HG03066 (cell line): ENCODE measurements around the gene ATCAY.
"Not testable (repeated sequence)": the region's sequence is repeated elsewhere in the genome, so short reads cannot be mapped to it uniquely, and the experiment has no call there.

Experiments used
- ATAC-seq: cut with Tn5 transposase; IDR thresholded peaks from one replicate; pipeline ENCODE4 v1.9.1; 2021; ENCODE audit warnings: low read depth; ENCODE audit not compliant: unreplicated experiment

The ATCAY gene

GRCh38 chr19:3898426-3898825 lies 17.9 kb downstream of the ATCAY start:
- no peak for ATAC-seq

DNA sequence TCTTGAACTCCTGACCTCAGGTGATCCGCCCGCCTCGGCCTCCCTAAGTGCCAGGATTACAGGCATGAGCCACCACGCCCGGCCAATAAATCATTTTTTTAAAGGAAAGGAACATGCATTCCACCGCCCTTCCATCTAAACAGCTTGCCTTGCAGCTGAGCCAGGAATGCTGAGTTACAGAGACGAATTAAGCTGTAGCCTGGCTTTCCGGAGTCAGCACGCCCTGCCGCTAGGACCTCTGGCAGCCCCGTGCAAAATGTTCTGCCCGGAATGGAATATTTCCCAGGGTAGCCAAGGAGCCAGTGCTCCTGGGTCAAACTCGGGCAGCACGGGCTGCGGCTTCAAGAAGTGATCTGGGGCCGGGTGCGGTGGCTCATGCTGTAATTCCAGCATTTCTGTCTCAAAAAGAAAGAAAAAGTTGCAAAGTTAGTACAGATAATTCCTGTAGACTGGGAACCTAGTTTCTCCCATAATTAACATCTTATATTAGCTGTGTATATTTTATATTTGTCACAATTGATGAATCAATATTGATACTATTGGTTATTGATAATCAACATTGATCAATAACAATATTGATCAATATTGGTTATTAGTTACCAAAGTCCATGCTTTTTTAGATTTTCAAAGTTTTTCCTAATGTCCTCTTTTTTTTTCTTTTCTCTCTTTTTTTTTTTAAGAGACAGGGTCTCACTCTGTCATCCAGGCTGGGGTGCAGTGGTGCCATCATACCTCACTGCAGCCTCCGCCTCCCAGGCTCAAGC lies 19.2 kb downstream of the ATCAY start:
- ATAC-seq = no peak

- ATAC-seq = no peak
Measured at GRCh38 chr19:3902317-3902973, 22.0 kb downstream of the ATCAY start.

DNA sequence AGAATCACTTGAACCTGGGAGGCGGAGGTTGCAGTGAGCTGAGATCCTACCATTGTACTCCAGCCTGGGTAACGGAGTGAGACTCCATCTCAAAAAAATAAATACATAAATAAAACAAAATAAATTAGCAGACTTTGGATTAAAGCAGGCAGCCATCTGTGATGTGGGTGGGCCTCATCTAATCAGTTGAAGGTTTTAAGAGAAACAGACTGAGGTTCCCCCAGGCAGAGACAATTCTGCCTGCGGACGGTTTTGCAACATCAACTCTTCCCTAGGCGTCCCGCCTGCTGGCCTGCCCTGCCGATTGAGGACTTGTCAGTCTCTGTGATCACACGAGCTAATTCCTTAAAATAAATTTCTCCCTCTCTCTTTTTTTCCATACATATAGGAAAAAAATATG lies 23.7 kb downstream of the ATCAY start:
- ATAC-seq = no peak

DNA sequence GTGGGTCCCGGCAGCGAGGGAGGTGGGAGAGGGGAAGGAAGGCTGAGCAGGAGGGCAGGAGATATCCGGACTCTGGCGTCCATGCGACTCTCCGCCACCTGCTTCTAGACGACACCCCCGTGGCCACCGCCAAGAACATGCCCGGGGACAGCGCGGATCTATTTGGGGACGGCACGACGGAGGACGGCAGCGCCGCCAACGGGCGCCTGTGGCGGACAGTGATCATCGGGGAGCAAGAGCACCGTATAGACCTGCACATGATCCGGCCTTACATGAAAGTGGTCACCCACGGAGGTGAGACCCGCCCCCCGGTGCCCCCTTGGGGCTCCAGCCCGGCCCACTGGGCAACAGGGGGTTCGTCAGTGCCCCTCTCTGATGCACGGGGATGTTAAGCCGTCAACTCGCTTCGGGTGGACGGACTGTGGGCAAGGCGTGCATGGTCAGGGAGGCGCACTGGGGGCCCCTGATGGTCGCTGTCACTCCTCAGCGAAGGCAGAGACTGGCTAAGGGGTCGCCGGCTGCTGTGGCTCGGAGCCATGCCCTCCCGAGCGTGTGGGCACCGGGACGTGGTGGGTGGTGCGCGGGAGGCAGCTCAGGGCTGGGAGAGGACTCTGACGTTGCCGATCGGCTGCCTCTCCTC lies 27.3 kb downstream of the ATCAY start:
- no peak for ATAC-seq

DNA sequence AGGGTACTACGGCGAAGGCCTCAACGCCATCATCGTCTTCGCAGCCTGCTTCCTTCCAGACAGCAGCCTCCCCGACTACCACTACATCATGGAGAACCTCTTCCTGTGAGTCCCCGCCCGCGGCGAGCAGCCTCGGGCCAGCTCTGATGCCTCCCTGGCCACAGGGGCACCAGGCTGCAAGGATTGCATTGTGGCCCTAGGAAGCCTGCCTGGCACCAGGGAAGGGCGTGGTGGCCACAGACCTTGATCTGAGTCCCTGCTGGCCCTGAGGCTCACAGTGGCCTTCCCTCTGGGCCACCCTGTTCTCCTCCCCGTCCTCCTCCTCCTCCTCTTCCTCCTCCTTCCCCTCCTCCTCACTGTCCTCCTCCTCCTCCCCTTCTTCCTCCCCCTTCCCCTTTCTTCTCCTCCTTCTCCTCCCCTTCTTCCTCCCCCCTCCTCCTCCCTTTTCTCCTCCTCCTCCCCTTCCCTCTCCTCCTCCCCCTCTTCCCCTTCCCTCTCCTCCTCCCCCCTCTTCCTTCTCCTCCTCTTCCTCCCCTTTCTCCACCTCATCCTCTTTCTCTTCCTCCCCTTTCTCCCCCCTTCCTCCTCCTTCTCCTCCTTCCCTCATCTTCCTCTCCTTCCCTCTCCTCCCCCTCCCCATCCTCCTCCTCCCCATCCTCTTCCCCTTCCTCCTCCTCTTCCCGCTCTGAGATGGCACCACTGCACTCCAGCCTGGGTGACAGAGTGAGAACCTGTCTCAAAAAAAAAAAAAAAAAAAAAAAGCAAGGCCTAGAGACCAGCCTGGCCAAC lies 28.0 kb downstream of the ATCAY start:
- ATAC-seq = no peak

- no peak for ATAC-seq
Measured at GRCh38 chr19:3910105-3910504, 29.6 kb downstream of the ATCAY start.

DNA sequence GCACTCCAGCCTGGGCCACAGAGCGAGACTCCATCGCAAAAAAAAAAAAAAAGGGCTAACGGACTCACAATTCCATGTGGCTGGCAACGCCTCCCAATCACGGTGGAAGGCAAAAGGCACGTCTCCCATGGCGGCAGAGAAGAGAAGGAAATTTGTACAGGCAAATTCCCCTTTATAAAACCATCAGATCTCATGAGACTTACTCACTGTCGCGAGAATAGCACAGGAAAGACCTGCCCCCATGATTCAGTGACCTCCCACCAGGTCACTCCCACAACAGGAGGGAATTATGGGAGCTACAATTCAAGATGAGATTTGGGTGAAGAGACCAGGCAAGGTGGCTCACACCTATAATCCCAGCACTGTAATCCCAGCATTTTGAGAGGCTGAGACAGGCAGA lies 33.7 kb downstream of the ATCAY start:
- ATAC-seq = no peak

DNA sequence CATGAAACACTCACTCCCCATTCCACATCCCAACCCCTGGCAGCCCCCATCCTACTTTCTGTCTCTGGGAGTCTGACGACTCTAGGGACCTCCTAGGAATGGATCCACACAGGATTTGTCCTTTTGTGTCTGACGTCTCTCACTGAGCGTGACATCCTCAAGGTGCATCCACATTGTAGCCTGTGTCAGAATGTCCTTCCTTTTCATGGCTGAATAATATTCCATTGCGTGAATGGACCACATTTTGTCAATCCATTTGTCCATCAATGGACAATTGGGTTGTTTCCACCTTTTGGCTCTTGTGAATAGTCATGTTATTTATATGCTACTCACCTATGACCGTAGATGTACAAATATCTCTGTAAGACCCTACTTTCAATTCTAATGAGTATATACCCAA lies 35.5 kb downstream of the ATCAY start:
- no peak for ATAC-seq

DNA sequence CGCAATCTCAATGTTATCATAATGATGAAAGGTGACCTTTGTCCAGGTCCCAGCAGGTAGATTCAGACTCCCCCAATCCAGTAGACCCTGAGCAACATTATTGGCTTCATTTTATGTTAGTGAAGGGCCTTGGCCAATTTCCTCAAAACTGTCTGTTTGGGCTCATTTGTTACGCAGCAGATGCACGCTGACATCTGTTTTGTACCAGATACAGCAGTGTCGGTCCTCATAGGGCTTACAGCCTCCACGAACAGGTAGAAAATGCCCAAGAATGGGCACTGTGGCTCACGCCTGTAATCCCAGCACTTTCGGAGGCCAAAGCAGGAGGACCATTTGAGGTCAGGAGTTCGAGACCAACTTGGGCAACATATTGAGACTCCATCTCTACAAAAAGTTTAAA lies 39.3 kb downstream of the ATCAY start:
- ATAC-seq = no peak

- ATAC-seq = no peak
Measured at GRCh38 chr19:3923096-3923758, 42.7 kb downstream of the ATCAY start.

DNA sequence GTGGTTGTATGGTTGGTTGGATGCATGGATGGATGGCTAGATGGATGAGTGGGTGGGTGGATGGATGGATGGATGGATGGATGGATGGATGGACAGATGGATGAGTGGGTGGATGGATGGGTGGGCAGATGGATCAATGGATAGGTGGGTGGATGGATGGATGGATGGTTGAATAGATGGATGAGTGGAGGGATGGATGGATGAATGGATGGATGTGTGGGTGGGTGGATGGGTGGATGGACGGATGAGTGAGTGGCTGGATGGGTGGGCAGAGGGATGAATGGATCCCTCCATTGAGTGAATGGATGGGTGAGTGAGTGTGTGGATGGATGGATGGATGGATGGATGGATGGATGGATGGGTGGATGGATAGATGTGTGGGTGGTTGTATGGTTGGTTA lies 43.4 kb downstream of the ATCAY start:
- no peak for ATAC-seq

DNA sequence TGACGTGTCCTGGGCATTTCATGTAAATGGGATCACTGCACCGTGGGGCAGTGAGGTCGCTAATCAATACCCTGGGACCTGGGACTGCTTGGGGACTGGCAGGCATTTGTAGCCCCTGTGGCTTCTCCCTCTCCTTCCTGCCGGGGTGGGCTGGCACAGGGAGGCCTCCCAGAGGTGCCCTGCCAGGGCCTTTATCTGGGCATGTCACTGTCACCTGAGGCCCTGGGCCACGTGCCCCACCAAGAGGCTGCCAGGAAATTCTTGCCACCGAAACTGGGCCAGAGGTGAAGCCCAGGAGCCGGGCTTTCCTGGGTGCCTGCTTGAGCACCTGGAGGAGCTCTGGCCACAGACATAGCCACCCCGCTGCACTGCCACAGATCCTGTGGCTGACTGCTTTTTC lies 50.6 kb downstream of the ATCAY start:
- no peak for ATAC-seq

DNA sequence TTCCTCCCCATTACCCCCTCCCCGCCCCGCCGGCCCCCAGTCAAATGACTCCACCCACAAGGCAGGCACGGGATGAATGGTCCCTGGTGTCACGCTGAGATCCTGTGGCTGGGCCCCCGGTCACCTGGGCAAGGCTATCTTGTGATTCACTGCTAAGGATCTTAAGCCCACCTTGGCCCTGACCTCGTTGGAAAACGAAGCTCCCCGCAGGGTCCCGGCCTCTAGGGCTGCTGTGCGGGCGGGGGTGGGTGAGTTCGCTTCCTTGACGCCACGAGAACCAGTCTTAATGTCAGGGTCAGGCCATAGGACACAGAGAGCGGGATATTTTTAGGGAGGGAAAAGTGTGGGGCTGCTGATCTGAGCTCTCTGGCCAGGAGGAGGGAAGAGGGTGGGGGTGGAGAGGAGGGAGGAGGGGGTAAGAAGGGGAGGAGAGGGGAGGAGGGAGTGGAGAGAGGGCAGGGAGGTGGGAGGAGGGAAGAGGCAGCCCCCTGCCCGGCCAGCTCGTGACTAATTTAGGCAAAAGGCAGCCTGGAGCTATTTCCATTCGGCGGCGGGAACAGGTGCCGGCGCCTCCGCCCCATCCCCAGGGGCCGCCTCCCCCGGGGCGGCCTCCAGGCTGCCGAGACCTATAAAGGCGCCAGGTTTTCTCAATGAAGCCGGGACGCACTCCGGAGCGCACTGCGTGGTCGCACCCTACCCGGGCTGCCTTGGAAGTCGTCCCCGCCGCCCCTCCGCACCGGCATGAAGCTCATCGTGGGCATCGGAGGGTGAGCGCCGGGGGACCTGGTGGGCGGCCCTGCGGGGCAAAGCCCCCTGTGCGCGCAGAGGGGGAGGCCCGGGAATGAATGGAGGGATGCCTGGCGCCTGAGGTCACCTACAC lies 52.7 kb downstream of the ATCAY start, which contains the start of gene NMRK2:
Gene NMRK2 (plus strand): TSS at position 139 of the 880 bp plus-strand sequence. CDS start 603 bp downstream, at position 742.
- ATAC-seq = no peak

DNA sequence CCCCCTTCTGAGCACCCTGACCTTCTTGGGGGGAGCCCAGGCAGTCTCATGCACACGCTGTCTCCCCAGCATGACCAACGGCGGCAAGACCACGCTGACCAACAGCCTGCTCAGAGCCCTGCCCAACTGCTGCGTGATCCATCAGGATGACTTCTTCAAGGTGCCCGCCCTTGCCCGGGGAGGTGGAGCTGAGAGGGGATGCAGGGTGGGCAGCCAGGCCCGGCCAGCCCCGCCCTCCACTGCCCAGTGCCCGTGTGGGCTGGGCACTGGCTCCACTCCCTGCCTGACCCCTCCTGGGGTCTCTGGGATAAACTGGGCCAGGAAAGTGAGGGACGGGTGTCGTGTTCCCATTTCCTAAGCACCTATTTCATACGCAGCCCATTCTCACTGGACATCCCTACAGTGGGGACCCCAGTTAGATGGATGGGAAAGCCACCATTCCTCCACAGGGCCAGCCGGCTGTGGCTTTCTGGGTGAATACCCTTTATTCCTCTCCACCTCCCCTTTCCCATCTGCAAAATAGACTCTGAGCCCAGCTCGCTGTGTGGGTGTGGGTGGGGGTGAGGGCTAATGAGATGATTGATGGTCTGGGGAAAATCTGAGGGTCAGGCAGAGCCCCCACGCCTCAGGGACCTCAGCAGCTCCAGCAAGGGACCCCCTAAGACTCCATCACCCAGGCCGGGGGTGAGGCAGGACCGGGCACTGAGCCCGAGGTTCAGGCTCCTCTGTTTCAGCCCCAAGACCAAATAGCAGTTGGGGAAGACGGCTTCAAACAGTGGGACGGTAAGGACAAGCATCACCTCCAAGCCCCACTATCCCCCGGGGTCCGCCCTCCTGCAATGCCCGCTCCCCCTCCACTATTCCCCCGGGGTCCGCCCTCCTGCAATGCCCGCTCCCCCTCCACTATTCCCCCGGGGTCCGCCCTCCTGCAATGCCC lies 56.3 kb downstream of the ATCAY start:
- ATAC-seq = no peak

- ATAC-seq = not testable (repeated sequence)
Measured at GRCh38 chr19:3938300-3938950, 57.9 kb downstream of the ATCAY start.

- ATAC-seq = no peak
Measured at GRCh38 chr19:3942790-3943409, 62.4 kb downstream of the ATCAY start.
